Measurements from ENCODE around the gene AGAP1.

DNA sequence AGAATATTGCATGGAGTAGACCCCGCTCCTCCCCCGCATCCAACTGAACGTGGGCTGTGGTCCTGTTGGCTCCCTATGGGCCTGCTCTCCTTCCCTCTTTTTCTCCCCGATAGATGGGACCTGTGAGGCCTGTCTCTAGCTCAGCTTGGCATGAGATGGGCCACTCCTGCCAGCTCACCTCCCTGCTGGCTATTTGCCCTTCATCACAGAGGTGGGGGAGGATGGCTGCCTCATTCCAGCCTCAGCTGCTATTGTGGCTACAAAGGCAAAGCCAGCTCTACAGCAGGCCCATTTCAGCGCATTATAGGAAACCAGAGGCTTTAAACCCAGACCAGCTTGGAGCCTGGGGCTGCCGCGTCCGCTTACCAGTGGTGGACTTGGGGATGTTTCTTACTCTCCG, 360.4 kb downstream of the AGAP1 start:
- TF ChIP-seq, protein P1, sequence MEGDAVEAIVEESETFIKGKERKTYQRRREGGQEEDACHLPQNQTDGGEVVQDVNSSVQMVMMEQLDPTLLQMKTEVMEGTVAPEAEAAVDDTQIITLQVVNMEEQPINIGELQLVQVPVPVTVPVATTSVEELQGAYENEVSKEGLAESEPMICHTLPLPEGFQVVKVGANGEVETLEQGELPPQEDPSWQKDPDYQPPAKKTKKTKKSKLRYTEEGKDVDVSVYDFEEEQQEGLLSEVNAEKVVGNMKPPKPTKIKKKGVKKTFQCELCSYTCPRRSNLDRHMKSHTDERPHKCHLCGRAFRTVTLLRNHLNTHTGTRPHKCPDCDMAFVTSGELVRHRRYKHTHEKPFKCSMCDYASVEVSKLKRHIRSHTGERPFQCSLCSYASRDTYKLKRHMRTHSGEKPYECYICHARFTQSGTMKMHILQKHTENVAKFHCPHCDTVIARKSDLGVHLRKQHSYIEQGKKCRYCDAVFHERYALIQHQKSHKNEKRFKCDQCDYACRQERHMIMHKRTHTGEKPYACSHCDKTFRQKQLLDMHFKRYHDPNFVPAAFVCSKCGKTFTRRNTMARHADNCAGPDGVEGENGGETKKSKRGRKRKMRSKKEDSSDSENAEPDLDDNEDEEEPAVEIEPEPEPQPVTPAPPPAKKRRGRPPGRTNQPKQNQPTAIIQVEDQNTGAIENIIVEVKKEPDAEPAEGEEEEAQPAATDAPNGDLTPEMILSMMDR (IDR thresholded peaks at IDR 0.05), result no peak
- TF ChIP-seq POLR2A (IDR thresholded peaks at IDR 0.05), result no peak
